Progenitor cell of endocrine pancreas (in vitro differentiated cells): ENCODE results near the gene LAMTOR5. TPM values are rescaled to one million over a fixed set of nuclear protein-coding genes. Genes with fewer than 3 reads are reported as not detected.

Experiments
- DNase-seq: peaks from one replicate; pipeline ENCODE4 v3.0.0; 2021; ENCODE audit warnings: low spot score; ENCODE audit not compliant: unreplicated experiment
- H3K27ac Mint-ChIP-seq: 2 replicates; pipeline ENCODE4 v1.8.0; 2021; ENCODE audit warnings: mild to moderate bottlenecking, moderate library complexity, mixed read lengths
- H3K27me3 Mint-ChIP-seq: 2 replicates; pipeline ENCODE4 v1.8.0; 2021; ENCODE audit warnings: mixed read lengths
- H3K36me3 Mint-ChIP-seq: 2 replicates; pipeline ENCODE4 v1.8.0; 2022; ENCODE audit warnings: mixed read lengths; ENCODE audit not compliant: insufficient read depth
- H3K4me1 Mint-ChIP-seq: 2 replicates; pipeline ENCODE4 v1.8.0; 2021; ENCODE audit warnings: low read depth, mixed read lengths
- H3K4me3 Mint-ChIP-seq: 2 replicates; pipeline ENCODE4 v1.8.0; 2021; ENCODE audit warnings: low read depth, mild to moderate bottlenecking, moderate library complexity, mixed read lengths
- H3K9me3 Mint-ChIP-seq: 2 replicates; pipeline ENCODE4 v1.8.0; 2021; ENCODE audit warnings: low read depth, mixed read lengths
- total RNA-seq: library from RNA; stranded (reverse); gene quantifications from 2 replicates; pipeline ENCODE4 v1.2.1, GENCODE V29; 2021
- TF ChIP-seq, protein P1 (sequence below): fragments of 200-600 bp; sonication (generic); IDR thresholded peaks from one replicate; pipeline ENCODE4 v1.5.0; 2021; ENCODE audit warnings: antibody characterized with exemption, mild to moderate bottlenecking; ENCODE audit not compliant: unreplicated experiment

The LAMTOR5 gene
- total RNA-seq, 1 donor from 2014 or later, result 99.8 TPM

DNA sequence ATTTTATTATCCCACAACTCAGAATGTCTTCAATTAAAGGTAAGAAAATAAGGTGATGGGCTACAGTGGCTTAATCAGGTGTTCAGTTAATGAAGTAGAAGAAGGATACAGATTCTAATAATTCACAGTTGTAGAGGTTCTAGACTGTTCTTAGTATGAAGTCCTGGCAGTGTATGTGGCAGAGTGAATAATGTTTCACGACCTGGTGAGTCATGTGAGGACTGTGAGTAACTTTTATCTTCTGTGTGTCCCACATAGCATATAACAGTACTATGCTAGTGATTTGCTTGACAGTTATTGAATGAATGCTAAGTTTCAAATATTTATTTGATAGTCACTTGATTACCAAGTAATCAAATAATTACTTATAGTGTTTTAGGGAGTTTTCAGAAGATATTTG lies 36.7 kb downstream of the LAMTOR5 start:
- Mint-ChIP-seq H3K4me3 (no peak overlapping the region), H3K27me3 (no peaks in the 10 kb centered on the region), H3K27ac (no peak overlapping the region), H3K9me3 (no peaks in the 10 kb centered on the region), H3K36me3 (no peaks in the 10 kb centered on the region), H3K4me1 (no peaks in the 10 kb centered on the region)
- TF ChIP-seq, protein P1, sequence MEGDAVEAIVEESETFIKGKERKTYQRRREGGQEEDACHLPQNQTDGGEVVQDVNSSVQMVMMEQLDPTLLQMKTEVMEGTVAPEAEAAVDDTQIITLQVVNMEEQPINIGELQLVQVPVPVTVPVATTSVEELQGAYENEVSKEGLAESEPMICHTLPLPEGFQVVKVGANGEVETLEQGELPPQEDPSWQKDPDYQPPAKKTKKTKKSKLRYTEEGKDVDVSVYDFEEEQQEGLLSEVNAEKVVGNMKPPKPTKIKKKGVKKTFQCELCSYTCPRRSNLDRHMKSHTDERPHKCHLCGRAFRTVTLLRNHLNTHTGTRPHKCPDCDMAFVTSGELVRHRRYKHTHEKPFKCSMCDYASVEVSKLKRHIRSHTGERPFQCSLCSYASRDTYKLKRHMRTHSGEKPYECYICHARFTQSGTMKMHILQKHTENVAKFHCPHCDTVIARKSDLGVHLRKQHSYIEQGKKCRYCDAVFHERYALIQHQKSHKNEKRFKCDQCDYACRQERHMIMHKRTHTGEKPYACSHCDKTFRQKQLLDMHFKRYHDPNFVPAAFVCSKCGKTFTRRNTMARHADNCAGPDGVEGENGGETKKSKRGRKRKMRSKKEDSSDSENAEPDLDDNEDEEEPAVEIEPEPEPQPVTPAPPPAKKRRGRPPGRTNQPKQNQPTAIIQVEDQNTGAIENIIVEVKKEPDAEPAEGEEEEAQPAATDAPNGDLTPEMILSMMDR, result no peak
- no peak for DNase-seq

DNA sequence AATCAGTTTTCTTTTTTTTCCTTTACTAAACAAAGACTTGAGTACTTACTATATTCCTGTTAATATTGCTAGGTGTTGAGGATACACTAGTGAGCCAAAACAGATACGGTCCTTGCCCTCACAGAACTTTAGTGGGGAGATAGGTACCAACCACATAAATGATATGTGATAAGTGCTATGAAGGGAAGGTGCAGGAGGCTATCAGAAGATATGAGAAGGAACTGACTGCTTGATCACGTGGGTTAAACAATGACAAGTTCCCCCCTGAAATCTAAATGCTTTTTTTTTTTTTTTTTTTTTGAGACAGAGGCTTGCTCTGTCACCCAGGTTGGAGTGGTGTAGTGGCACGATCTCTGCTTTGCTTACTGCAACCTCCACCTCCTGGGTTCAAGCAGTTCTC lies 43.3 kb downstream of the LAMTOR5 start:
- Mint-ChIP-seq H3K9me3 (no peaks in the 10 kb centered on the region), H3K4me3 (no peak overlapping the region), H3K36me3 (peaks cover 9% of the 10 kb centered on the region), H3K27me3 (no peaks in the 10 kb centered on the region), H3K27ac (no peak overlapping the region), H3K4me1 (no peaks in the 10 kb centered on the region)
- DNase-seq, result no peak
- TF ChIP-seq, protein P1, result no peak

DNA sequence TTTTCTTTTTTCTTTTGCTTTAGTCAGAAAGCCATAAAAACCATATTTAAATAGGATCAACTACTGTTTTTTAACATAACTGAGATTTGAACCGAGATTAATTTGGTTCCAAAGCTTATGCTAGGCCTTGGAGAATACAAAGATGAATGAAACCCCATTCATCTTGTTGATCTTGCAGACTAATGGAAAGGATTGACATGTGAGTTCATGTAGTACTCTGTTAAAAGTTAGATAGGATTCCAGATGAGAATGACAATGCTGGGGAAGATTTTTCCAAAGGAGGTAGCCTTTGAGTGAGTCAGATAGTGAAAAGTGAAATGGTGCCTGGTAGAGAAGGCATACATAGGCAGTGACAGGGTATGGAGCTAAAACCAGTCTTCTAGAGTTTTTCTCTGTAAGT lies 45.6 kb downstream of the LAMTOR5 start:
- H3K4me3 Mint-ChIP-seq, result no peak overlapping the region

DNA sequence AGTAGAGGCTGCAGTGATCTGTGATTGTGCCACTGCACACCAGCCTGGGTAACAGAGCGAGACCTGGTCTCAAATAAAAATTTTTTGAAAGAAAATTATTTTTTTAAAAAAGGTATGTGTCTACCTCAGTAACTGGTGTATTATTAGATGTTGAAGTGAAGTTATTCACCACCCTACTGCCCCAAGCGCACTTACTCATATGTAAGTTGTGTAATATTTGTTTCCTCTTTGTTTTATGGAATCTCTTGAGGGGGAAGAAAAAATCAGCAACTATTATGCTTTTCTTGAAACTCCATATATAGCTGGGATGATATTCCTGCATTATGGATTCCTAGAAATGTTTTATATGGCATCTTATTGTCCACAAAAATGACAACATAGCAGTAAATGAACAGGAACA lies 47.1 kb downstream of the LAMTOR5 start:
- Mint-ChIP-seq H3K36me3 (peaks cover 11% of the 10 kb centered on the region), H3K9me3 (no peaks in the 10 kb centered on the region), H3K27ac (no peak overlapping the region), H3K4me3 (no peak overlapping the region), H3K27me3 (no peaks in the 10 kb centered on the region), H3K4me1 (peaks cover 12% of the 10 kb centered on the region)
- TF ChIP-seq, protein P1, result no peak
- DNase-seq, result no peak

More for the DNA sequence above, 45.6 kb downstream of the LAMTOR5 start:
- H3K27me3 Mint-ChIP-seq, result no peaks in the 10 kb centered on the region
- H3K4me1 Mint-ChIP-seq, result peaks cover 2% of the 10 kb centered on the region
- H3K36me3 Mint-ChIP-seq, result peaks cover 9% of the 10 kb centered on the region
- no peak overlapping the region for H3K27ac Mint-ChIP-seq
- H3K9me3 Mint-ChIP-seq, result no peaks in the 10 kb centered on the region
- DNase-seq, result no peak
- TF ChIP-seq, protein P1, result no peak

DNA sequence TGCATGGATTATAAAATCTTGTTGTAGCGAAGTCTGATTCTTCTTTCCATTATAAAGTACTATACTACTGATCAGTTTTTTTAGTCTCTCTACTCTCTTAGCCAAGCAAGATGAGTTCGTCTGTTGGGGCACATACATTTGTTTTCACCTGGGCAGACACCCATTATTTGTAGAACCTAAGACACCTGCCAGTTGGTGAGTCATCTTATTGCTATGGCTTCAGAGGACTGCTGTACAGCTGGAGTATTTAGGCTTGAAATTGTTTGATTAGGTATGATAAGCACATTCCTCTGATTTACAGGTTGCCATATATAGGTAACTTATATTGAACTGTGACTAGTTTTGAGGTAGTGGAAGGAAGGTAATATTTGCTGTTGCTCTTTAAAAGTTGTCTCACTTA lies 51.1 kb downstream of the LAMTOR5 start:
- TF ChIP-seq, protein P1, result no peak
- Mint-ChIP-seq H3K9me3 (no peaks in the 10 kb centered on the region), H3K36me3 (peaks cover 6% of the 10 kb centered on the region), H3K27ac (peak overlapping the region; percentile 67), H3K27me3 (no peaks in the 10 kb centered on the region), H3K4me3 (no peak overlapping the region), H3K4me1 (peaks cover 17% of the 10 kb centered on the region)
- no peak for DNase-seq
